Measurements from ENCODE around the gene MPV17. TPM values are rescaled to one million over a fixed set of nuclear protein-coding genes. Genes with fewer than 3 reads are reported as not detected.

The MPV17 gene
- total and polyA plus RNA-seq, 2 of the 13 experiments (the other 11 are each of a cell fraction or from before 2014, with no cell fraction given), result 48.9 to 129 TPM

- TF ChIP-seq THRA (CRISPR knock-in tag; IDR thresholded peaks at IDR 0.05; ENCODE audit: borderline replicate concordance) (peak; percentile 12), CEBPB (IDR thresholded peaks at IDR 0.05; ENCODE audit: borderline replicate concordance, low read depth, low read length) (no peak), SMAD3 (CRISPR knock-in tag; IDR thresholded peaks at IDR 0.05) (peak; percentile 85), ZFP1 (CRISPR knock-in tag; IDR thresholded peaks at IDR 0.05) (peak; percentile 88), ZNF253 (CRISPR knock-in tag; IDR thresholded peaks at IDR 0.05; ENCODE audit: borderline replicate concordance) (no peak), ZBTB46 (CRISPR knock-in tag; IDR thresholded peaks at IDR 0.05; ENCODE audit: borderline replicate concordance) (no peak), ATF1 (CRISPR knock-in tag; IDR thresholded peaks at IDR 0.05) (peak; percentile 82), YY1 (IDR thresholded peaks at IDR 0.05; ENCODE audit: insufficient read depth, insufficient replicate concordance, low read depth, low read length) (peak; percentile 77), SAFB2 (CRISPR knock-in tag; IDR thresholded peaks at IDR 0.05; ENCODE audit: borderline replicate concordance, low read depth) (peak; percentile 91; the same call in 1 of the 2 replicates), AHDC1 (CRISPR knock-in tag; IDR thresholded peaks at IDR 0.05; ENCODE audit: borderline replicate concordance) (no peak; the same call in 1 of the 2 replicates), ZNF792 (CRISPR knock-in tag; IDR thresholded peaks at IDR 0.05) (peak; percentile 94), MAFK (conservative IDR thresholded peaks at IDR 0.05 in 1 of 2, IDR thresholded peaks at IDR 0.05 in 1 of 2; ENCODE audit: low read length in 2 of 2) (no peak), ZFP62 (CRISPR knock-in tag; IDR thresholded peaks at IDR 0.05) (no peak), SP4 (CRISPR knock-in tag; IDR thresholded peaks at IDR 0.05) (peak; percentile 59; the same call in 1 of the 2 replicates), TGIF2 (CRISPR knock-in tag; IDR thresholded peaks at IDR 0.05) (peak; percentile 99), ZNF589 (CRISPR knock-in tag; conservative IDR thresholded peaks at IDR 0.05) (no peak), REL (CRISPR knock-in tag; conservative IDR thresholded peaks at IDR 0.05) (no peak), HIC2 (CRISPR knock-in tag; IDR thresholded peaks at IDR 0.05; ENCODE audit: low read depth) (no peak; the same call in 1 of the 2 replicates), DNMT1 (CRISPR knock-in tag; IDR thresholded peaks at IDR 0.05) (no peak), PITX1 (CRISPR knock-in tag; IDR thresholded peaks at IDR 0.05) (0 out of 2 replicates have a peak, but pooled peaks have one; percentile 34)
Observed at GRCh38 chr2:27320958-27321543, 1.8 kb downstream of the MPV17 start (continued).

Measured in HepG2 (cell line).